NCI-H2196 (cell line): Measurements from ENCODE around the gene BANP.
"Not testable (repeated sequence)": the region's sequence is repeated elsewhere in the genome, so short reads cannot be mapped to it uniquely, and the experiment has no call there.

Source experiments
- DNase-seq: peaks from one replicate; lab custom pipeline; 2025; ENCODE audit not compliant: unreplicated experiment; lab: John Stamatoyannopoulos, UW

BANP gene

GRCh38 chr16:87990254-87990653 lies 39.0 kb downstream of the BANP start:
- not testable (repeated sequence) for DNase-seq

GRCh38 chr16:87992142-87992541 lies 40.9 kb downstream of the BANP start:
- not testable (repeated sequence) for DNase-seq

GRCh38 chr16:87993901-87994300 lies 42.7 kb downstream of the BANP start:
- DNase-seq: no peak

- DNase-seq: no peak
Measured at GRCh38 chr16:87995644-87996043, 44.4 kb downstream of the BANP start.

GRCh38 chr16:87996962-87997880 lies 46.0 kb downstream of the BANP start:
- DNase-seq: no peak

- DNase-seq: not testable (repeated sequence)
Measured at GRCh38 chr16:87998184-87998793, 47.1 kb downstream of the BANP start.

- DNase-seq: not testable (repeated sequence)
Measured at GRCh38 chr16:87998992-87999391, 47.8 kb downstream of the BANP start.

GRCh38 chr16:88002211-88002610 lies 51.0 kb downstream of the BANP start:
- DNase-seq: no peak

- no peak for DNase-seq
Measured at GRCh38 chr16:88002749-88003148, 51.5 kb downstream of the BANP start.

GRCh38 chr16:88003316-88003715 lies 52.1 kb downstream of the BANP start:
- no peak for DNase-seq

GRCh38 chr16:88003736-88004135 lies 52.5 kb downstream of the BANP start:
- DNase-seq: no peak

GRCh38 chr16:88004391-88004790 lies 53.2 kb downstream of the BANP start:
- no peak for DNase-seq

GRCh38 chr16:88005181-88005581 lies 53.9 kb downstream of the BANP start:
- no peak for DNase-seq

GRCh38 chr16:88005968-88006367 lies 54.7 kb downstream of the BANP start:
- DNase-seq: no peak

- DNase-seq: no peak
Measured at GRCh38 chr16:88007321-88007731, 56.1 kb downstream of the BANP start.

- no peak for DNase-seq
Measured at GRCh38 chr16:88008840-88009239, 57.6 kb downstream of the BANP start.

GRCh38 chr16:88009563-88010342 lies 58.5 kb downstream of the BANP start:
- no peak for DNase-seq

GRCh38 chr16:88010343-88010967 lies 59.2 kb downstream of the BANP start:
- DNase-seq: no peak

- no peak for DNase-seq
Measured at GRCh38 chr16:88010968-88011483, 59.8 kb downstream of the BANP start.

GRCh38 chr16:88012360-88012759 lies 61.1 kb downstream of the BANP start:
- no peak for DNase-seq

GRCh38 chr16:88013091-88013609 lies 61.9 kb downstream of the BANP start:
- DNase-seq: no peak
